HEK293 (cell line): Measurements from ENCODE around the gene TAF1A.

Experiments used
- CTCF ChIA-PET: fragments of 350-600 bp; formaldehyde crosslinking; extraction: SDS; loops from one replicate; lab custom pipeline; 2021; ENCODE audit warnings: antibody characterized with exemption; lab: Yijun Ruan, JAX
- POLR2A ChIA-PET: fragments of 300-600 bp; formaldehyde crosslinking; extraction: SDS; loops from one replicate; lab custom pipeline; 2020; ENCODE audit warnings: antibody characterized with exemption, inconsistent platforms; lab: Yijun Ruan, JAX
- H3K27ac ChIP-seq: fragments of 200-500 bp; sonication (Bioruptor generic); 2 replicates; pipeline ENCODE4 v1.5.1; 2014; ENCODE audit warnings: low read depth, low read length, control low read depth, inconsistent platforms; ENCODE audit errors: extremely low read depth
- H3K36me3 ChIP-seq, 2 experiments: fragments of 200-500 bp in 1 of 2; sonication (Bioruptor generic) in 1 of 2; 1 replicate in 1 of 2; 2 replicates in 1 of 2; pipeline ENCODE4 v1.5.1; 2014 to 2017; ENCODE audit warnings: inconsistent platforms in 2 of 2, low read length in 2 of 2; ENCODE audit not compliant: control insufficient read depth in 2 of 2, insufficient read depth in 1 of 2
- H3K4me1 ChIP-seq: fragments of 200-500 bp; sonication (Bioruptor generic); 2 replicates; pipeline ENCODE4 v1.5.1; 2014; ENCODE audit warnings: mild to moderate bottlenecking, low read length, inconsistent platforms; ENCODE audit not compliant: control insufficient read depth, insufficient read depth
- H3K4me3 ChIP-seq: 2 replicates; pipeline ENCODE4 v1.5.1; 2011; ENCODE audit warnings: low read depth, mild to moderate bottlenecking, control low read depth, low read length, moderate library complexity
- H3K9me3 ChIP-seq: fragments of 200-500 bp; sonication (Bioruptor generic); 2 replicates; pipeline ENCODE4 v1.5.1; 2014; ENCODE audit warnings: low read depth, low read length, inconsistent platforms; ENCODE audit not compliant: control insufficient read depth, insufficient read depth
- GLIS2 ChIP-seq: fragments of 450-650 bp; formaldehyde crosslinking; IDR thresholded peaks from 2 replicates; pipeline ENCODE4 v1.5.1; 2016; ENCODE audit warnings: missing biosample characterization, missing genetic modification characterization
- HIC1 ChIP-seq: fragments of 450-650 bp; formaldehyde crosslinking; IDR thresholded peaks from 2 replicates; pipeline ENCODE4 v1.5.1; 2016; ENCODE audit warnings: missing biosample characterization, missing genetic modification characterization
- KLF10 ChIP-seq: fragments of 450-650 bp; IDR thresholded peaks from 2 replicates; pipeline ENCODE4 v1.5.1; 2018; ENCODE audit warnings: missing biosample characterization, mild to moderate bottlenecking, missing genetic modification characterization
- PATZ1 ChIP-seq: fragments of 450-650 bp; formaldehyde crosslinking; IDR thresholded peaks from 2 replicates; pipeline ENCODE4 v1.5.1; 2016; ENCODE audit warnings: missing biosample characterization, missing genetic modification characterization
- RBAK ChIP-seq: fragments of 450-650 bp; formaldehyde crosslinking; IDR thresholded peaks from 2 replicates; pipeline ENCODE4 v1.5.1; 2016; ENCODE audit warnings: missing biosample characterization, missing genetic modification characterization
- SCRT1 ChIP-seq: fragments of 450-650 bp; formaldehyde crosslinking; IDR thresholded peaks from 2 replicates; pipeline ENCODE4 v1.5.1; 2016; ENCODE audit warnings: missing biosample characterization, missing genetic modification characterization, borderline replicate concordance
- SCRT2 ChIP-seq: fragments of 450-650 bp; formaldehyde crosslinking; IDR thresholded peaks from 2 replicates; pipeline ENCODE4 v1.5.1; 2016; ENCODE audit warnings: missing biosample characterization, missing genetic modification characterization
- SETDB1 ChIP-seq: IDR thresholded peaks from one replicate; pipeline ENCODE4 v1.6.1; 2017; ENCODE audit warnings: mild to moderate bottlenecking, low read length, moderate library complexity, mixed read lengths; ENCODE audit not compliant: insufficient read length
- YY1 ChIP-seq: fragments of 450-650 bp; formaldehyde crosslinking; IDR thresholded peaks from 2 replicates; pipeline ENCODE4 v1.5.1; 2018; ENCODE audit warnings: missing biosample characterization, missing genetic modification characterization
- ZBTB17 ChIP-seq: fragments of 450-650 bp; formaldehyde crosslinking; IDR thresholded peaks from 2 replicates; pipeline ENCODE4 v1.5.1; 2016; ENCODE audit warnings: missing biosample characterization, missing genetic modification characterization
- ZFHX2 ChIP-seq: fragments of 450-650 bp; formaldehyde crosslinking; conservative IDR thresholded peaks from 2 replicates; pipeline ENCODE4 v1.5.1; 2016; ENCODE audit warnings: missing biosample characterization, missing genetic modification characterization
- ZNF311 ChIP-seq: fragments of 450-650 bp; formaldehyde crosslinking; IDR thresholded peaks from 2 replicates; pipeline ENCODE4 v1.5.1; 2017; ENCODE audit warnings: missing biosample characterization, missing genetic modification characterization, borderline replicate concordance
- ZNF404 ChIP-seq: fragments of 450-650 bp; formaldehyde crosslinking; IDR thresholded peaks from 2 replicates; pipeline ENCODE4 v1.5.1; 2017; ENCODE audit warnings: missing biosample characterization, missing genetic modification characterization
- ZNF529 ChIP-seq: fragments of 450-650 bp; formaldehyde crosslinking; IDR thresholded peaks from 2 replicates; pipeline ENCODE4 v1.5.1; 2017; ENCODE audit warnings: missing genetic modification characterization, missing biosample characterization; ENCODE audit not compliant: insufficient replicate concordance
- ZNF549 ChIP-seq: fragments of 450-650 bp; IDR thresholded peaks from 2 replicates; pipeline ENCODE4 v1.5.1; 2018; ENCODE audit warnings: missing biosample characterization, missing genetic modification characterization, mild to moderate bottlenecking, inconsistent platforms, moderate library complexity
- ZNF621 ChIP-seq: fragments of 450-650 bp; formaldehyde crosslinking; IDR thresholded peaks from 2 replicates; pipeline ENCODE4 v1.5.1; 2017; ENCODE audit warnings: missing biosample characterization, missing genetic modification characterization
- ZNF76 ChIP-seq: fragments of 450-650 bp; formaldehyde crosslinking; IDR thresholded peaks from 2 replicates; pipeline ENCODE4; 2016; ENCODE audit warnings: low read depth, missing biosample characterization, missing genetic modification characterization, borderline replicate concordance
- ZNF843 ChIP-seq: fragments of 450-650 bp; formaldehyde crosslinking; IDR thresholded peaks from 2 replicates; pipeline ENCODE4 v1.5.1; 2016; ENCODE audit warnings: missing biosample characterization, missing genetic modification characterization
- ZSCAN30 ChIP-seq: fragments of 450-650 bp; IDR thresholded peaks from 2 replicates; pipeline ENCODE4 v1.5.1; 2018; ENCODE audit warnings: missing biosample characterization, mild to moderate bottlenecking, missing genetic modification characterization, moderate library complexity
- ZSCAN5A ChIP-seq: fragments of 450-650 bp; formaldehyde crosslinking; IDR thresholded peaks from 2 replicates; pipeline ENCODE4 v1.5.1; 2016; ENCODE audit warnings: missing biosample characterization, missing genetic modification characterization
- TF ChIP-seq, protein P1 (sequence below): fragments of 450-650 bp; formaldehyde crosslinking; IDR thresholded peaks from 2 replicates; pipeline ENCODE4 v1.5.1; 2017; ENCODE audit warnings: missing biosample characterization, missing genetic modification characterization
- TF ChIP-seq, protein P2 (sequence below): fragments of 450-650 bp; formaldehyde crosslinking; IDR thresholded peaks from 2 replicates; pipeline ENCODE4 v1.5.1; 2016; ENCODE audit warnings: missing biosample characterization, missing genetic modification characterization, borderline replicate concordance

TAF1A gene

GRCh38 chr1:222618880-222619596 lies 29.3 kb upstream of the TAF1A start (continued):
- TF ChIP-seq, protein P1, sequence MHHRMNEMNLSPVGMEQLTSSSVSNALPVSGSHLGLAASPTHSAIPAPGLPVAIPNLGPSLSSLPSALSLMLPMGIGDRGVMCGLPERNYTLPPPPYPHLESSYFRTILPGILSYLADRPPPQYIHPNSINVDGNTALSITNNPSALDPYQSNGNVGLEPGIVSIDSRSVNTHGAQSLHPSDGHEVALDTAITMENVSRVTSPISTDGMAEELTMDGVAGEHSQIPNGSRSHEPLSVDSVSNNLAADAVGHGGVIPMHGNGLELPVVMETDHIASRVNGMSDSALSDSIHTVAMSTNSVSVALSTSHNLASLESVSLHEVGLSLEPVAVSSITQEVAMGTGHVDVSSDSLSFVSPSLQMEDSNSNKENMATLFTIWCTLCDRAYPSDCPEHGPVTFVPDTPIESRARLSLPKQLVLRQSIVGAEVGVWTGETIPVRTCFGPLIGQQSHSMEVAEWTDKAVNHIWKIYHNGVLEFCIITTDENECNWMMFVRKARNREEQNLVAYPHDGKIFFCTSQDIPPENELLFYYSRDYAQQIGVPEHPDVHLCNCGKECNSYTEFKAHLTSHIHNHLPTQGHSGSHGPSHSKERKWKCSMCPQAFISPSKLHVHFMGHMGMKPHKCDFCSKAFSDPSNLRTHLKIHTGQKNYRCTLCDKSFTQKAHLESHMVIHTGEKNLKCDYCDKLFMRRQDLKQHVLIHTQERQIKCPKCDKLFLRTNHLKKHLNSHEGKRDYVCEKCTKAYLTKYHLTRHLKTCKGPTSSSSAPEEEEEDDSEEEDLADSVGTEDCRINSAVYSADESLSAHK (tag by site-specific recombination): no peak
- TF ChIP-seq ZNF76 (tag by site-specific recombination) (peak; percentile 64; the same call in 1 of the 2 replicates), ZNF404 (0 out of 2 replicates have a peak, but pooled peaks have one; percentile 22), ZBTB17 (peak; percentile 95), HIC1 (tag by site-specific recombination) (no peak)
- TF ChIP-seq, all 188 proteins: peak for 8

DNA sequence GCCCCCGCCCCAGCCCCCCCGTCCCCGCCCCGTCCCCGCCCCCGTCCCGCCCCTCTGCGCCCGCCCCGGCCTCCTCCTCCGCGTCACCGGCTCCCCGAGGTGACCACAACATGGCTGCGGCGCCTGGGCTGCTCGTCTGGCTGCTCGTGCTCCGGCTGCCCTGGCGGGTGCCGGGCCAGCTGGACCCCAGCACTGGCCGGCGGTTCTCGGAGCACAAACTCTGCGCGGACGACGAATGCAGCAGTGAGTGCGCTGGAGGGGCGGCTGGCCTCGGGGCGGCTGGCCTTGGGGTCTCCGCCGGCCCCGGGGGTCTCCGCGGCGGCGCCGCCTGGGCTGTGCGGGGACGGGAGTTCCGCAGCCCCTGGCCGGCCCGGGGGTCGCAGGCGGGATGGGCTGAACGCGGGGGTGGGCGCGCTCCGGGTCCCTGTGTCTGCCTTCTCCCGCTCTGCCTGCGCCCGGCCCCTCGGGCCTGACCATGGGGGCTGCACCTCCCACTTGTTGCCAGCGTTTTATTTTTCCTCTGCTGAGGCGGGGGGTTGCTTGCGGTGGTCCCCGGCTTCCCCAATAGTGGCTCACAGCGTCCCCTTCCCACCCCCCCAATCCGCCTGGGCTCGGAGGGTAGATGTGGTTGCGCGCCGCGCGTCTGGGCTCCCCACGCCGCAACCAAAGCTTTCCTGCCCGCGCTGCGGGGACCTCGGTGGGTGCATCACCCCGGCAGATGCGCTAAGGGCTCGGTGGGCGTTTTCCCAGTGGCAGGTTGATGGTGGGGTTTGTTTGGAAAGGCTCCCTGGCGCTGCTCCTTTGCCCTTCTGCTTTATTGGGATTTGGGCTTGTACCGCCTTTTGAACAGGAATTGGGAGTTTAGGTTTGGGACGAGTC lies 28.5 kb upstream of the TAF1A start, which contains the start of gene MIA3:
MIA3 (plus strand) TSS at position 97 of the 879 bp plus-strand sequence; CDS start at position 111, 14 bp downstream.
- ChIA-PET POLR2A (no interaction called here), CTCF (interaction anchor here (2.4 to 3.1 kb wide), 2 partner anchors 16 to 153 kb away, joined by 10 to 22 read pairs; no protein-coding TSS in a partner anchor)
- Histone ChIP-seq H3K36me3 (peaks cover 3 to 11% of the 10 kb centered on the region in 2 experiments; a peak in 2 of 3 replicates), H3K4me1 (no peaks in the 10 kb centered on the region), H3K9me3 (no peaks in the 10 kb centered on the region), H3K4me3 (peak within 1 kb of the TSS; percentile 98), H3K27ac (peak within 1 kb of the TSS; percentile 75; the same call in 1 of the 2 replicates)
- TF ChIP-seq RBAK (tag by site-specific recombination) (no peak), ZNF843 (tag by site-specific recombination) (no peak), GLIS2 (tag by site-specific recombination) (peak; percentile 46; the same call in 1 of the 2 replicates), ZNF621 (no peak), ZSCAN30 (peak; percentile 31; the same call in 1 of the 2 replicates), PATZ1 (0 out of 2 replicates have a peak, but pooled peaks have one; percentile 24), ZFHX2 (0 out of 2 replicates have a peak, but pooled peaks have one; percentile 24), ZSCAN5A (no peak), ZNF549 (tag by site-specific recombination) (no peak), SCRT2 (peak; percentile 94), KLF10 (peak; percentile 83; the same call in 1 of the 2 replicates), ZNF529 (tag by site-specific recombination) (no peak), SCRT1 (0 out of 2 replicates have a peak, but pooled peaks have one; percentile 51), YY1 (tag by site-specific recombination) (peak; percentile 83), SETDB1 (no peak), ZNF311 (tag by site-specific recombination) (no peak)
- TF ChIP-seq, protein P2, sequence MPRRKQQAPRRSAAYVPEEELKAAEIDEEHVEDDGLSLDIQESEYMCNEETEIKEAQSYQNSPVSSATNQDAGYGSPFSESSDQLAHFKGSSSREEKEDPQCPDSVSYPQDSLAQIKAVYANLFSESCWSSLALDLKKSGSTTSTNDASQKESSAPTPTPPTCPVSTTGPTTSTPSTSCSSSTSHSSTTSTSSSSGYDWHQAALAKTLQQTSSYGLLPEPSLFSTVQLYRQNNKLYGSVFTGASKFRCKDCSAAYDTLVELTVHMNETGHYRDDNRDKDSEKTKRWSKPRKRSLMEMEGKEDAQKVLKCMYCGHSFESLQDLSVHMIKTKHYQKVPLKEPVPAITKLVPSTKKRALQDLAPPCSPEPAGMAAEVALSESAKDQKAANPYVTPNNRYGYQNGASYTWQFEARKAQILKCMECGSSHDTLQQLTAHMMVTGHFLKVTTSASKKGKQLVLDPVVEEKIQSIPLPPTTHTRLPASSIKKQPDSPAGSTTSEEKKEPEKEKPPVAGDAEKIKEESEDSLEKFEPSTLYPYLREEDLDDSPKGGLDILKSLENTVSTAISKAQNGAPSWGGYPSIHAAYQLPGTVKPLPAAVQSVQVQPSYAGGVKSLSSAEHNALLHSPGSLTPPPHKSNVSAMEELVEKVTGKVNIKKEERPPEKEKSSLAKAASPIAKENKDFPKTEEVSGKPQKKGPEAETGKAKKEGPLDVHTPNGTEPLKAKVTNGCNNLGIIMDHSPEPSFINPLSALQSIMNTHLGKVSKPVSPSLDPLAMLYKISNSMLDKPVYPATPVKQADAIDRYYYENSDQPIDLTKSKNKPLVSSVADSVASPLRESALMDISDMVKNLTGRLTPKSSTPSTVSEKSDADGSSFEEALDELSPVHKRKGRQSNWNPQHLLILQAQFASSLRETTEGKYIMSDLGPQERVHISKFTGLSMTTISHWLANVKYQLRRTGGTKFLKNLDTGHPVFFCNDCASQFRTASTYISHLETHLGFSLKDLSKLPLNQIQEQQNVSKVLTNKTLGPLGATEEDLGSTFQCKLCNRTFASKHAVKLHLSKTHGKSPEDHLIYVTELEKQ (tag by site-specific recombination): no peak
